Measurements from ENCODE around the gene GAA. TPM values are rescaled to one million over a fixed set of nuclear protein-coding genes. Genes with fewer than 3 reads are reported as not detected.

Gene GAA
- total and polyA plus RNA-seq, 2 of the 13 experiments (the other 11 are each of a cell fraction or from before 2014, with no cell fraction given), result 21.6 to 36.4 TPM

- no peak for TF ChIP-seq DZIP1 (CRISPR knock-in tag; IDR thresholded peaks at IDR 0.05)
- no peak for TF ChIP-seq ZNF160 (CRISPR knock-in tag; IDR thresholded peaks at IDR 0.05)
- TF ChIP-seq HMG20B (CRISPR knock-in tag; conservative IDR thresholded peaks at IDR 0.05), result no peak
- no peak for TF ChIP-seq NR2F1 (CRISPR knock-in tag; IDR thresholded peaks at IDR 0.05)
- TF ChIP-seq REXO4 (CRISPR knock-in tag; IDR thresholded peaks at IDR 0.05; ENCODE audit: borderline replicate concordance), result no peak
- TF ChIP-seq CHD2 (IDR thresholded peaks at IDR 0.05; ENCODE audit: low read depth, low read length), result no peak
- TF ChIP-seq ZNF318 (CRISPR knock-in tag; IDR thresholded peaks at IDR 0.05), result no peak
- TF ChIP-seq SNAI1 (CRISPR knock-in tag; IDR thresholded peaks at IDR 0.05; ENCODE audit: borderline replicate concordance), result no peak
- TF ChIP-seq ZNF563 (CRISPR knock-in tag; IDR thresholded peaks at IDR 0.05), result no peak
- TF ChIP-seq ZNF512 (CRISPR knock-in tag; IDR thresholded peaks at IDR 0.05), result no peak
- no peak for TF ChIP-seq ZNF383 (CRISPR knock-in tag; IDR thresholded peaks at IDR 0.05; ENCODE audit: borderline replicate concordance)
- no peak for TF ChIP-seq PTBP1 (IDR thresholded peaks at IDR 0.05; ENCODE audit: low read depth, low read length, poor library complexity, severe bottlenecking)
- TF ChIP-seq ZZZ3 (CRISPR knock-in tag; IDR thresholded peaks at IDR 0.05; ENCODE audit: borderline replicate concordance), result no peak
- TF ChIP-seq HCFC1 (IDR thresholded peaks at IDR 0.05; ENCODE audit: low read depth, low read length), result no peak
- peak; percentile 77; the same call in 1 of the 2 replicates for TF ChIP-seq NFATC3 (CRISPR knock-in tag; IDR thresholded peaks at IDR 0.05)
- TF ChIP-seq STAT5B (CRISPR knock-in tag; IDR thresholded peaks at IDR 0.05), result no peak
- no peak for TF ChIP-seq ZNF737 (CRISPR knock-in tag; IDR thresholded peaks at IDR 0.05; ENCODE audit: borderline replicate concordance)
These were observed 30.1 kb upstream of the GAA start (continued) for GRCh38 chr17:80071116-80071841.

Measured in HepG2 (cell line).